Kidney (tissue), 22 donors: ENCODE results near the gene POU4F1. TPM values are rescaled to one million over a fixed set of nuclear protein-coding genes. Genes with fewer than 3 reads are reported as not detected.

Source experiments
- DNase-seq, 5 donors: peaks; one replicate each; pipeline ENCODE4 v3.0.0-alpha.2; 2013 to 2020
- FAIRE-seq: peaks from 2 replicates; lab custom pipeline; 2012; peaks lifted over from hg19 to GRCh38; lab: Jason Lieb, UNC
- H3K27ac ChIP-seq, 2 donors: one replicate each; pipeline ENCODE4 v1.7.0; 2013; ENCODE audit warnings: low read depth in 2 of 2, low read length in 2 of 2, inconsistent platforms in 1 of 2
- H3K27me3 ChIP-seq: one replicate; pipeline ENCODE4 v1.7.1; 2013; ENCODE audit warnings: low read length, inconsistent platforms; ENCODE audit not compliant: control insufficient read depth, insufficient read depth
- H3K36me3 ChIP-seq, 3 donors: one replicate each; pipeline versions ENCODE4 v1.7.0 to v1.7.1; 2013; ENCODE audit warnings: low read length in 3 of 3, control low read depth in 1 of 3, inconsistent platforms in 1 of 3; ENCODE audit not compliant: insufficient read depth in 3 of 3, control insufficient read depth in 2 of 3
- H3K4me1 ChIP-seq, 3 donors: one replicate each; pipeline versions ENCODE4 v1.7.0 to v1.7.1; 2013; ENCODE audit warnings: low read length in 3 of 3, inconsistent platforms in 1 of 3, low read depth in 1 of 3; ENCODE audit not compliant: control insufficient read depth in 2 of 3, insufficient read depth in 2 of 3
- H3K4me3 ChIP-seq, 3 donors: one replicate each; pipeline versions ENCODE4 v1.7.0 to v1.8.1; 2013; ENCODE audit warnings: low read length in 3 of 3, control low read depth in 1 of 3, inconsistent platforms in 1 of 3
- H3K9ac ChIP-seq, 3 donors: one replicate each; pipeline versions ENCODE4 v1.7.0 to v1.7.1; 2013; ENCODE audit warnings: low read length in 3 of 3, control low read depth in 1 of 3, inconsistent platforms in 1 of 3
- H3K9me3 ChIP-seq, 3 donors: one replicate each; pipeline versions ENCODE4 v1.7.0 to v1.7.1; 2013; ENCODE audit warnings: low read length in 3 of 3, control low read depth in 1 of 3, inconsistent platforms in 1 of 3; ENCODE audit not compliant: control insufficient read depth in 2 of 3, insufficient read depth in 1 of 3
- CTCF ChIP-seq: IDR thresholded peaks from 3 replicates; pipeline ENCODE4 v1.5.1; 2012; ENCODE audit warnings: mild to moderate bottlenecking, moderate library complexity, borderline replicate concordance; ENCODE audit not compliant: insufficient read depth; ENCODE audit errors: extremely low read depth
- intact Hi-C: fragments of 100-400 bp; cut with DNase I; formaldehyde crosslinking; loops from one replicate; pipeline ENCODE4 v1.11.1; 2022
- long read RNA-seq, 10 donors: library from polyadenylated mRNA in 1 of 10; unstranded in 1 of 10; transcript quantifications; one replicate each; pipeline ENCODE4 v2.0.0 and lab custom pipeline, GENCODE V29; 2021 to 2026
- polyA plus RNA-seq: library from polyadenylated mRNA; stranded (reverse); fragments of 350-450 nt; fragmentation: Illumina TruSeq; extraction: RNeasy Lipid Tissue Mini Kit (QIAGEN cat#74804); gene quantifications from one replicate; pipeline ENCODE4 v1.2.3, GENCODE V29; 2014; ENCODE audit warnings: low read depth, low replicate concordance; ENCODE audit not compliant: insufficient read depth
- total RNA-seq: library from RNA; stranded (reverse); fragmentation: NEBNext Ultra II Directional; extraction: Animal tissue kit (Norgen Biotek cat#: 25700); gene quantifications from one replicate; pipeline ENCODE4 v1.2.1, GENCODE V29; 2021
- donor health status: control.
- donor health status: control.
- donor health status: control.
- donor health status: control.
- donor health status: control.
- donor health status: DM: yes; HTN: yes; CAD: no.
- donor health status: Normal renal cell carcinoma (clear cell type).

POU4F1 gene
- total RNA-seq (not detected), polyA plus RNA-seq (not detected)
- long read RNA-seq, donor 1 = 0 reads
- long read RNA-seq, donor 2 = 0 reads
- long read RNA-seq, donor 3 = 0 reads
- long read RNA-seq, donor 4 = 0 reads
- long read RNA-seq, donor 5 = 0 reads
- long read RNA-seq, donor 6 = 0 reads
- long read RNA-seq, donor 7 = 0 reads
- long read RNA-seq, donor 8 = 0 reads
- long read RNA-seq, donor 9 = 0 reads
- long read RNA-seq, donor 10 = 0 reads

GRCh38 chr13:78603240-78603957 is at the start of gene POU4F1:
TSS of gene POU4F1 (minus strand) at chr13:78603552. CDS start at chr13:78603326, 226 bp downstream.
- peaks cover 85% of the 10 kb centered on the region for H3K27me3 ChIP-seq
- H3K9me3 ChIP-seq = no peaks in the 10 kb centered on the region
- intact Hi-C loops = no loop called here
- H3K4me3 ChIP-seq = peak within 1 kb of the TSS in 1 of 3 donors; percentile 11
- no peaks in the 10 kb centered on the region for H3K36me3 ChIP-seq
- H3K27ac ChIP-seq = no peak within 1 kb of the TSS
- H3K4me1 ChIP-seq = peaks cover 0 to 19% (median 0%) of the 10 kb centered on the region in 3 donors
- no peak within 1 kb of the TSS for H3K9ac ChIP-seq
- TF ChIP-seq CTCF = no peak
- FAIRE-seq = no peak
- peak in 4 of 5 donors; percentile 65 to 87 (median 84) for DNase-seq

GRCh38 chr13:78652651-78653050 is 49.3 kb upstream of the POU4F1 start:
- Histone ChIP-seq H3K4me1 (peaks cover 0 to 3% (median under 1%) of the 10 kb centered on the region in 3 donors), H3K4me3 (no peak overlapping the region), H3K27me3 (no peaks in the 10 kb centered on the region), H3K27ac (no peak overlapping the region), H3K9me3 (no peaks in the 10 kb centered on the region), H3K9ac (no peak overlapping the region), H3K36me3 (no peaks in the 10 kb centered on the region)
- FAIRE-seq = no peak
- DNase-seq = no peak
- TF ChIP-seq CTCF = no peak
- intact Hi-C loops = no loop called here

- Histone ChIP-seq H3K36me3 (no peaks in the 10 kb centered on the region), H3K4me3 (no peak overlapping the region), H3K9me3 (no peaks in the 10 kb centered on the region), H3K27ac (no peak overlapping the region), H3K27me3 (no peaks in the 10 kb centered on the region), H3K9ac (no peak overlapping the region), H3K4me1 (peaks cover 0 to 2% (median 0%) of the 10 kb centered on the region in 3 donors)
- TF ChIP-seq CTCF = no peak
- intact Hi-C loops = no loop called here
- DNase-seq = no peak
- FAIRE-seq = no peak
These were observed 47.3 kb upstream of the POU4F1 start for GRCh38 chr13:78650717-78651083.
